PFSK-1 (cell line): Measurements from ENCODE around the gene MED10.

Experiments
- POLR2AphosphoS5 ChIP-seq: IDR thresholded peaks from 2 replicates; pipeline ENCODE4 v1.6.1; 2012; ENCODE audit warnings: low read depth, mild to moderate bottlenecking, control low read depth, low read length, moderate library complexity
- REST ChIP-seq, 2 experiments: IDR thresholded peaks; 2 replicates each; pipeline versions ENCODE4 v1.6.1 to v1.8.0; 2011 to 2012; ENCODE audit warnings: low read depth in 2 of 2, low read length in 2 of 2, control low read depth in 1 of 2, inconsistent platforms in 1 of 2, mild to moderate bottlenecking in 1 of 2, moderate library complexity in 1 of 2; ENCODE audit not compliant: insufficient read depth in 1 of 2
- SIN3A ChIP-seq: IDR thresholded peaks from 2 replicates; pipeline ENCODE4 v1.6.1; 2012; ENCODE audit warnings: mild to moderate bottlenecking, low read length, moderate library complexity, borderline replicate concordance; ENCODE audit not compliant: insufficient read depth

GRCh38 chr5:6419340-6419852, 41.0 kb upstream of the MED10 start:
- TF ChIP-seq POLR2AphosphoS5 (no peak), SIN3A (no peak), REST (IDR thresholded peaks at IDR 0.05; ENCODE audit: insufficient read depth in 1 of 2, low read depth in 2 of 2, low read length in 2 of 2) (no peak)
